Stomach smooth muscle (tissue), 2 donors: Measurements from ENCODE around the gene AMHR2.

Source experiments
- H3K27ac ChIP-seq: one replicate; pipeline ENCODE4 v1.7.0; 2013; ENCODE audit warnings: mild to moderate bottlenecking, low read length, inconsistent platforms
- H3K27me3 ChIP-seq, 2 donors: one replicate each; pipeline ENCODE4 v1.7.0; 2013; ENCODE audit warnings: low read length in 2 of 2; ENCODE audit not compliant: insufficient read depth in 2 of 2, control insufficient read depth in 1 of 2
- H3K36me3 ChIP-seq, 2 donors: one replicate each; pipeline ENCODE4 v1.7.0; 2013; ENCODE audit warnings: low read length in 2 of 2; ENCODE audit not compliant: control insufficient read depth in 2 of 2, insufficient read depth in 2 of 2
- H3K4me1 ChIP-seq: one replicate; pipeline ENCODE4 v1.7.0; 2013; ENCODE audit warnings: low read length; ENCODE audit not compliant: control insufficient read depth, insufficient read depth
- H3K4me3 ChIP-seq, 2 donors: one replicate each; pipeline ENCODE4 v1.7.0; 2013; ENCODE audit warnings: low read length in 2 of 2
- H3K9ac ChIP-seq, 2 donors: one replicate each; pipeline ENCODE4 v1.7.0; 2013; ENCODE audit warnings: low read length in 2 of 2, mild to moderate bottlenecking in 1 of 2
- H3K9me3 ChIP-seq, 2 donors: one replicate each; pipeline ENCODE4 v1.7.0; 2013; ENCODE audit warnings: low read length in 2 of 2; ENCODE audit not compliant: control insufficient read depth in 2 of 2
- donor health status: healthy.
- donor health status: Pancreatic carcinoma.

Gene AMHR2

GRCh38 chr12:53453953-53454640, 30.4 kb downstream of the AMHR2 start:
- H3K27ac ChIP-seq, result no peak overlapping the region
- H3K36me3 ChIP-seq, result peaks cover 33 to 37% of the 10 kb centered on the region in 2 donors
- H3K4me1 ChIP-seq, result peaks cover 21% of the 10 kb centered on the region
- peak overlapping the region in 1 of 2 donors; percentile 85 for H3K9ac ChIP-seq
- H3K4me3 ChIP-seq, result peak overlapping the region; percentile 40 to 88
- no peaks in the 10 kb centered on the region for H3K9me3 ChIP-seq
- no peaks in the 10 kb centered on the region for H3K27me3 ChIP-seq

GRCh38 chr12:53454707-53455106, 31.1 kb downstream of the AMHR2 start:
- H3K4me1 ChIP-seq, result peaks cover 21% of the 10 kb centered on the region
- H3K36me3 ChIP-seq, result peaks cover 36 to 44% of the 10 kb centered on the region in 2 donors
- no peaks in the 10 kb centered on the region for H3K9me3 ChIP-seq
- no peak overlapping the region for H3K9ac ChIP-seq
- H3K27ac ChIP-seq, result no peak overlapping the region
- H3K27me3 ChIP-seq, result no peaks in the 10 kb centered on the region
- H3K4me3 ChIP-seq, result no peak overlapping the region

- no peak overlapping the region for H3K9ac ChIP-seq
- H3K9me3 ChIP-seq, result no peaks in the 10 kb centered on the region
- H3K36me3 ChIP-seq, result peaks cover 57 to 65% of the 10 kb centered on the region in 2 donors
- no peaks in the 10 kb centered on the region for H3K27me3 ChIP-seq
- H3K4me3 ChIP-seq, result no peak overlapping the region
- H3K4me1 ChIP-seq, result peaks cover 29% of the 10 kb centered on the region
- H3K27ac ChIP-seq, result no peak overlapping the region
Observed at GRCh38 chr12:53456654-53457366, 33.2 kb downstream of the AMHR2 start.

- H3K27ac ChIP-seq, result no peak overlapping the region
- no peaks in the 10 kb centered on the region for H3K9me3 ChIP-seq
- H3K27me3 ChIP-seq, result no peaks in the 10 kb centered on the region
- peaks cover 21% of the 10 kb centered on the region for H3K4me1 ChIP-seq
- H3K4me3 ChIP-seq, result no peak overlapping the region
- H3K9ac ChIP-seq, result no peak overlapping the region
- peaks cover 73 to 87% of the 10 kb centered on the region in 2 donors for H3K36me3 ChIP-seq
Observed at GRCh38 chr12:53459097-53459496, 35.4 kb downstream of the AMHR2 start.

- Histone ChIP-seq H3K27ac (no peak overlapping the region), H3K9me3 (no peaks in the 10 kb centered on the region), H3K9ac (peak overlapping the region in 1 of 2 donors; percentile 30), H3K4me3 (no peak overlapping the region), H3K27me3 (no peaks in the 10 kb centered on the region), H3K36me3 (peaks cover 77 to 85% of the 10 kb centered on the region in 2 donors), H3K4me1 (peaks cover 18% of the 10 kb centered on the region)
Observed at GRCh38 chr12:53461059-53461458, 37.4 kb downstream of the AMHR2 start.

- Histone ChIP-seq H3K27me3 (no peaks in the 10 kb centered on the region), H3K36me3 (peaks cover 79 to 87% of the 10 kb centered on the region in 2 donors), H3K27ac (no peak overlapping the region), H3K9me3 (no peaks in the 10 kb centered on the region), H3K4me3 (no peak overlapping the region), H3K9ac (no peak overlapping the region), H3K4me1 (peaks cover 18% of the 10 kb centered on the region)
Observed at GRCh38 chr12:53461591-53461990, 37.9 kb downstream of the AMHR2 start.

- H3K4me1 ChIP-seq, result peaks cover 18% of the 10 kb centered on the region
- no peaks in the 10 kb centered on the region for H3K9me3 ChIP-seq
- no peak overlapping the region for H3K9ac ChIP-seq
- H3K27ac ChIP-seq, result no peak overlapping the region
- peaks cover 85 to 94% of the 10 kb centered on the region in 2 donors for H3K36me3 ChIP-seq
- H3K27me3 ChIP-seq, result no peaks in the 10 kb centered on the region
- no peak overlapping the region for H3K4me3 ChIP-seq
Observed at GRCh38 chr12:53462935-53463334, 39.3 kb downstream of the AMHR2 start.

GRCh38 chr12:53463802-53464560, 40.3 kb downstream of the AMHR2 start:
- H3K4me3 ChIP-seq, result no peak overlapping the region
- peaks cover 18% of the 10 kb centered on the region for H3K4me1 ChIP-seq
- peaks cover 89 to 95% of the 10 kb centered on the region in 2 donors for H3K36me3 ChIP-seq
- H3K27ac ChIP-seq, result peak overlapping the region; percentile 2
- no peaks in the 10 kb centered on the region for H3K9me3 ChIP-seq
- no peak overlapping the region for H3K9ac ChIP-seq
- no peaks in the 10 kb centered on the region for H3K27me3 ChIP-seq

GRCh38 chr12:53464685-53465418, 41.2 kb downstream of the AMHR2 start:
- Histone ChIP-seq H3K9ac (no peak overlapping the region), H3K4me3 (no peak overlapping the region), H3K36me3 (peaks cover 92 to 95% of the 10 kb centered on the region in 2 donors), H3K27ac (peak overlapping the region; percentile 24), H3K27me3 (no peaks in the 10 kb centered on the region), H3K4me1 (peaks cover 18% of the 10 kb centered on the region), H3K9me3 (no peaks in the 10 kb centered on the region)

GRCh38 chr12:53465679-53466078, 42.0 kb downstream of the AMHR2 start:
- no peaks in the 10 kb centered on the region for H3K9me3 ChIP-seq
- H3K36me3 ChIP-seq, result peaks cover 88 to 92% of the 10 kb centered on the region in 2 donors
- H3K9ac ChIP-seq, result no peak overlapping the region
- H3K4me1 ChIP-seq, result peaks cover 14% of the 10 kb centered on the region
- H3K27me3 ChIP-seq, result no peaks in the 10 kb centered on the region
- H3K4me3 ChIP-seq, result no peak overlapping the region
- H3K27ac ChIP-seq, result peak overlapping the region; percentile 24
